ENCODE data around the gene RICTOR.

- TF ChIP-seq ARNT (IDR thresholded peaks at IDR 0.05) (no peak), ELF4 (IDR thresholded peaks at IDR 0.05) (no peak), BHLHE40 (IDR thresholded peaks at IDR 0.05; ENCODE audit: borderline replicate concordance) (no peak), HDGF (IDR thresholded peaks at IDR 0.05; ENCODE audit: borderline replicate concordance) (no peak), FOXA1 (IDR thresholded peaks at IDR 0.05) (no peak), SP1 (IDR thresholded peaks at IDR 0.05) (no peak)
Measured at GRCh38 chr5:39058178-39058921, 15.8 kb downstream of the RICTOR start.

Data from HEK293T (cell line).